ENCODE measurements around the gene RTTN. TPM values are rescaled to one million over a fixed set of nuclear protein-coding genes. Genes with fewer than 3 reads are reported as not detected.

Gene RTTN
- total RNA-seq, 2 experiments from 2014 or later = 27.0 to 27.2 TPM

DNA sequence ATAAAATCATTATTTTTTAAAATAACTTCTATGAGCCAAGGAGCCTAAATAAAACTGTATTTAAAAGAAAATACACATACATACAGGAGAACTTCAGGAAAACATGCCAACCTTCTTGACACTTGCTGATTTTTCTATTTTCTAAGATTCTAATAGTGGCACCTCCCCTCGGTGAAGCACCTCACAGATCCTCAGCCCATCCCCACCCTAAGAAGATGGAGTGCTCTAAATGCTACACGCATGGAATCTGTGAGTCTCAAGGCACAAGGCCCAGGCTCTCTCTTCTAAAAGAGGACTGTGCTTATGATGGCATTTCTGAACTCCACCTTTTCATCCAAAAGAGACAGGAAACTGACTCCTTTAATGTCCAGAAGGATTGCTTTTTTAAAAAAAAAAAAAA is 56.3 kb downstream of the RTTN start:
- CTCF ChIA-PET = no interaction called here
- ATAC-seq (no peak), DNase-seq (no peak)
- POLR2A ChIA-PET = no interaction called here
- peaks cover 33% of the 10 kb centered on the region for H3K36me3 Mint-ChIP-seq (ENCODE audit: low read depth)
- no peak overlapping the region for H3K27ac Mint-ChIP-seq
- no peaks in the 10 kb centered on the region for H3K27me3 Mint-ChIP-seq
- no peak overlapping the region for H3K4me3 Mint-ChIP-seq
- intact Hi-C loops (cut with micrococcal nuclease) = no loop called here
- no peaks in the 10 kb centered on the region for H3K9me3 Mint-ChIP-seq
- TF ChIP-seq, protein P1, sequence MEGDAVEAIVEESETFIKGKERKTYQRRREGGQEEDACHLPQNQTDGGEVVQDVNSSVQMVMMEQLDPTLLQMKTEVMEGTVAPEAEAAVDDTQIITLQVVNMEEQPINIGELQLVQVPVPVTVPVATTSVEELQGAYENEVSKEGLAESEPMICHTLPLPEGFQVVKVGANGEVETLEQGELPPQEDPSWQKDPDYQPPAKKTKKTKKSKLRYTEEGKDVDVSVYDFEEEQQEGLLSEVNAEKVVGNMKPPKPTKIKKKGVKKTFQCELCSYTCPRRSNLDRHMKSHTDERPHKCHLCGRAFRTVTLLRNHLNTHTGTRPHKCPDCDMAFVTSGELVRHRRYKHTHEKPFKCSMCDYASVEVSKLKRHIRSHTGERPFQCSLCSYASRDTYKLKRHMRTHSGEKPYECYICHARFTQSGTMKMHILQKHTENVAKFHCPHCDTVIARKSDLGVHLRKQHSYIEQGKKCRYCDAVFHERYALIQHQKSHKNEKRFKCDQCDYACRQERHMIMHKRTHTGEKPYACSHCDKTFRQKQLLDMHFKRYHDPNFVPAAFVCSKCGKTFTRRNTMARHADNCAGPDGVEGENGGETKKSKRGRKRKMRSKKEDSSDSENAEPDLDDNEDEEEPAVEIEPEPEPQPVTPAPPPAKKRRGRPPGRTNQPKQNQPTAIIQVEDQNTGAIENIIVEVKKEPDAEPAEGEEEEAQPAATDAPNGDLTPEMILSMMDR (IDR thresholded peaks at IDR 0.05) = no peak
- peaks cover 4% of the 10 kb centered on the region for H3K4me1 Mint-ChIP-seq (ENCODE audit: low read depth)

DNA sequence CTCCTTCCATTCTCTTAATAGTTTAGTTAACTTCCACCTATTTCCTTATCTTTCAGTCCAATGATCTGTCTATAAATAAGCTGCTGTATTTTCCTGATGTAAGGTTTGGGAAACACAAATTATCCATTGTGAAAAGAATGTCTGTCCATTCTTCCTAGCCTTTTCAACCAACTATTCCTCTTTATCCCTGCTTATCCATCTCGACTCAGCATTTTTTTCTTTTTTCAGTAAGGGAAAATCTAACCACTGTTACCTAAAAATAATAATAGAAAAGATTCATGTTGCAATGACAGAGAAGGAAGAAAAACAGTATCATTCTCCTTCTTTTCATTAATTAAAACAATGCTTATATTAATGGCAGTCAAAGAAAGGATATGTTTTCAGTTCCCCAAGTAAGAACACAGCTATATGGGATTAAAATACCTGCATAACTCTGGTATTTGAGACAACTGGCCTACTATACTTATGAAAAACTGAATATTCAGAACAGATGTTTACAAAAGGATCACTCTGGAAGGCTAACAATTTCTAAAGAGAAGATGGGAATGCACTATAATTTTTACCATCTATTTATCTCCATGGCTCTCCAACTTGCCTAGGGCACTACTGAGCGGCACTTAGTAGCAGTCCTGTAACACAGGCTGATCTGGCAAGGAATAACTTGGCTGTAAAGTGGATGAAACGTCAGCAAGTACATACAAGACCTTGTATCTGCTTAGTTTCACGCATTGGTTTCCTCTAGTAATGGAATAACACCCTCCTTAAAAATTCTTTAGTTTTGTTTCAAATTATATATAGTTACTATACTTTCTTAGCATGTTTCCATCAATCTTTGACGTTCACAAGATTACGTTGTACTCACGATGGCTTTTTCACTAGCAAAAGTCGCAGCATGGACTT is 57.2 kb downstream of the RTTN start:
- H3K9me3 Mint-ChIP-seq = no peaks in the 10 kb centered on the region
- peaks cover 4% of the 10 kb centered on the region for H3K4me1 Mint-ChIP-seq (ENCODE audit: low read depth)
- H3K4me3 Mint-ChIP-seq = no peak overlapping the region
- ATAC-seq (no peak), DNase-seq (no peak)
- POLR2A ChIA-PET = no interaction called here
- H3K36me3 Mint-ChIP-seq (ENCODE audit: low read depth) = peaks cover 37% of the 10 kb centered on the region
- no peaks in the 10 kb centered on the region for H3K27me3 Mint-ChIP-seq
- CTCF ChIA-PET = no interaction called here
- TF ChIP-seq, protein P1 (IDR thresholded peaks at IDR 0.05) = no peak
- intact Hi-C loops (cut with micrococcal nuclease) = no loop called here
- H3K27ac Mint-ChIP-seq = no peak overlapping the region

DNA sequence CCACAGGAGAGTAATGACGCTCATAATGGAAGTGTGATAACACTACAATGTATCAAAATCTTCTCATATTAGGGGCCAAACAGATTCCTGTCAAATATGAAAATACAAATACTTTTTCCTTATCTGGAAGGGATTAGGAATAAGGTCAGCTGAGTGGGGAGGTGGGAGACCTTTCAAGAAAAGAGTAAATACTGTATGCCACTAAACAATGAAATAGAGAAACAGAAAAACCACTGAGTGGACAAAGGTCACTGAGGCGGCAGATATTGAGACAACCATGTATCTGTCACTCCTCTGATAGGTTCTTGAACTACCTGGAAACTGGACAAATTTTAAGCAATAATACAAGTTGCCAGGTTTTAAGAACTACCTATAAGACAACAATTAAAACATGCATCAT is 59.3 kb downstream of the RTTN start:
- no peak overlapping the region for H3K27ac Mint-ChIP-seq
- no peaks in the 10 kb centered on the region for H3K4me1 Mint-ChIP-seq (ENCODE audit: low read depth)
- ChIA-PET CTCF (no interaction called here), POLR2A (no interaction called here)
- TF ChIP-seq, protein P1 (IDR thresholded peaks at IDR 0.05) = no peak
- peaks cover 51% of the 10 kb centered on the region for H3K36me3 Mint-ChIP-seq (ENCODE audit: low read depth)
- H3K27me3 Mint-ChIP-seq = no peaks in the 10 kb centered on the region
- intact Hi-C loops (cut with micrococcal nuclease) = no loop called here
- H3K9me3 Mint-ChIP-seq = no peaks in the 10 kb centered on the region
- no peak for ATAC-seq
- no peak for DNase-seq
- H3K4me3 Mint-ChIP-seq = no peak overlapping the region

DNA sequence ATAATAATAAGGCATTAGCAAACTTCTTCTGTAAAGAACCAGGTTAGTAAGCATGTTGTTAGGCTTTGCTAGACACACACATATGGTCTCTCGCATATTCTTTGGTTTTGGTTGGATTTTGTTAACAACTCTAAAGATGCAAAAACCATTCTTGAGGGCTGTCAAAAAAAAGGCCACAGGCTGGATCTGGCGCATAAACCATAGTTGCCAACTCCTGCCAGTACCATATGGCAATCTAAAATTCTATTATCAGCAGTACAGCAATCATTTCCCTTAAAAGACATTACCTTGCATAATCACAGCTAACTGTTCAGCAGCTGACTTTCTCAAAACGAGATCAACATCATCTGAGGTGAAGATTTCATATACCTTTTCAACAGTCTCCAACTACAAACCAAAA is 63.5 kb downstream of the RTTN start:
- Mint-ChIP-seq H3K27ac (no peak overlapping the region), H3K4me3 (no peak overlapping the region), H3K4me1 (ENCODE audit: low read depth) (no peaks in the 10 kb centered on the region), H3K27me3 (no peaks in the 10 kb centered on the region), H3K36me3 (ENCODE audit: low read depth) (peaks cover 48% of the 10 kb centered on the region), H3K9me3 (no peaks in the 10 kb centered on the region)
- CTCF ChIA-PET = no interaction called here
- DNase-seq (no peak), ATAC-seq (no peak)
- intact Hi-C loops (cut with micrococcal nuclease) = no loop called here
- POLR2A ChIA-PET = no interaction called here
- TF ChIP-seq, protein P1 (IDR thresholded peaks at IDR 0.05) = no peak

DNA sequence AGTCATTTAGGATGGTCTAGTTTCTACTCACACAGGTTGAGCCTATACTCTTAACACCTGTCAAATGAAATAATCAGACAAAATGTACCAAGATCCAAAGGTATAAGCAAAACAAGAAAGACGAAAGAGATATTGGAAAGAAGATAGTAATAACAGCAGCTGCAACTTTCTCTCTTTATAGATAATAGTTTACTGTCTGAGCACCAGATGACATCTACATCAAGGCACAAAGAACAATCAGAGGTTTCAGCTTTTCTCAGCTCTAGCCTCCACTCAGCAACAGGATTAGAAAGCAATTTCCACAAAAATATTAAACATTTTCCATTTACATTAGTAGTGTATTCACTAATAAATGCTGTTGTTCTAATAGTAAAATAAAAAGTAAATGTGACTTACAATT is 66.3 kb downstream of the RTTN start:
- no peak overlapping the region for H3K4me3 Mint-ChIP-seq
- intact Hi-C loops (cut with micrococcal nuclease) = no loop called here
- DNase-seq (no peak), ATAC-seq (no peak)
- peaks cover 32% of the 10 kb centered on the region for H3K36me3 Mint-ChIP-seq (ENCODE audit: low read depth)
- H3K27ac Mint-ChIP-seq = no peak overlapping the region
- CTCF ChIA-PET = no interaction called here
- POLR2A ChIA-PET = no interaction called here
- no peaks in the 10 kb centered on the region for H3K9me3 Mint-ChIP-seq
- no peaks in the 10 kb centered on the region for H3K4me1 Mint-ChIP-seq (ENCODE audit: low read depth)
- TF ChIP-seq, protein P1 (IDR thresholded peaks at IDR 0.05) = no peak
- no peaks in the 10 kb centered on the region for H3K27me3 Mint-ChIP-seq

Data from activated CD8-positive, alpha-beta T cell treated with anti-CD3 and anti-CD28 coated beads for 36 hours (primary cell).